Mucosa of descending colon (tissue), 3 donors: Measurements from ENCODE around the gene TFDP2. TPM values are rescaled to one million over a fixed set of nuclear protein-coding genes. Genes with fewer than 3 reads are reported as not detected.

Experiments used
- ATAC-seq: fragments of 200-7000 bp; cut with Tn5 transposase; one replicate; pipeline ENCODE4 v1.9.1; 2020; ENCODE audit warnings: mild to moderate bottlenecking, moderate library complexity
- DNase-seq, 3 donors: peaks; one replicate each; pipeline ENCODE4 v3.0.0-alpha.2; 2020
- H3K36me3 ChIP-seq: fragments of 200-600 bp; one replicate; pipeline ENCODE4 v1.8.0; 2021; ENCODE audit warnings: low read depth, mild to moderate bottlenecking
- H3K4me1 ChIP-seq: fragments of 200-600 bp; one replicate; pipeline ENCODE4 v1.8.0; 2021; ENCODE audit warnings: low read depth, mild to moderate bottlenecking
- H3K4me3 ChIP-seq: fragments of 200-600 bp; one replicate; pipeline ENCODE4 v1.8.0; 2021; ENCODE audit warnings: mild to moderate bottlenecking
- H3K9me3 ChIP-seq: fragments of 200-600 bp; one replicate; pipeline ENCODE4 v1.8.0; 2021; ENCODE audit warnings: mild to moderate bottlenecking
- CTCF ChIP-seq: fragments of 200-600 bp; IDR thresholded peaks from one replicate; pipeline ENCODE4 v1.8.0; 2022; ENCODE audit warnings: antibody characterized with exemption, mild to moderate bottlenecking
- intact Hi-C, 2 donors: fragments of 100-400 bp; cut with DNase I in 1 of 2; cut with micrococcal nuclease in 1 of 2; formaldehyde crosslinking; loops; one replicate each; pipeline versions ENCODE4 v1.11.0 to v1.11.1; 2022; cut with DNase I, micrococcal nuclease
- total RNA-seq, 3 donors: library from RNA; stranded (reverse); fragmentation: NEBNext Ultra II Directional in 2 of 3; extraction: Animal tissue kit (Norgen Biotek cat#: 25700) in 2 of 3; gene quantifications; one replicate each; pipeline versions ENCODE4 v1.2.1 to v1.2.4, GENCODE V29; 2021 to 2023
- donor health status: DM: no; HTN: no; CAD: no; lungs with moderate emphysema.
- donor health status: DM: no; HTN: no; CAD: no.
- donor health status: DM: no; HTN: yes; CAD: no.

TFDP2 gene
- total RNA-seq, 3 donors from 2014 or later = 45.1 to 61.4 (median 54.8) TPM

- Histone ChIP-seq H3K36me3 (no peaks in the 10 kb centered on the region), H3K9me3 (no peaks in the 10 kb centered on the region), H3K4me3 (no peak overlapping the region), H3K4me1 (no peaks in the 10 kb centered on the region)
- intact Hi-C loops = no loop called here
- no peak for DNase-seq
- no peak for TF ChIP-seq CTCF
- ATAC-seq = no peak
Observed at GRCh38 chr3:142031575-142031974, 117.8 kb downstream of the TFDP2 start.

DNA sequence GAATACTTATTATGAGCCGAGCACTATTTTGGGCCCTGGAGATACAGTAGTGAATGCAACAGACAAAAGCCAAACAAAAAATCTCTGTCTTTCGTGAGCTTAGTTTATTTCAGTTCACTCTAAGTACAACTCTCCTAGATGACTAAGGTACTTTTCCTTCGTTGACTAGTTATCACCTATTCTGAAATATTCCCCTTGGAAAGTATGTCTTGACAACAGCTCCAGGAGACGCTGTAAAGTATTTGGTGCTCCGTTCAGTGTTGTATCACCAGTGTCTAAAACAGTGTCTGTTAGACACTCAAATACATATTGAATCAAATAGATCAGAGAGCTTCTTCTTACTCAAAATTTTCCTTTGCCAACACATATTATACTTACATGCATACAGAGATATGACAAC lies 119.6 kb downstream of the TFDP2 start:
- H3K4me1 ChIP-seq = no peaks in the 10 kb centered on the region
- intact Hi-C loops = no loop called here
- TF ChIP-seq CTCF = no peak
- no peaks in the 10 kb centered on the region for H3K9me3 ChIP-seq
- no peaks in the 10 kb centered on the region for H3K36me3 ChIP-seq
- ATAC-seq = no peak
- no peak overlapping the region for H3K4me3 ChIP-seq
- DNase-seq = no peak

DNA sequence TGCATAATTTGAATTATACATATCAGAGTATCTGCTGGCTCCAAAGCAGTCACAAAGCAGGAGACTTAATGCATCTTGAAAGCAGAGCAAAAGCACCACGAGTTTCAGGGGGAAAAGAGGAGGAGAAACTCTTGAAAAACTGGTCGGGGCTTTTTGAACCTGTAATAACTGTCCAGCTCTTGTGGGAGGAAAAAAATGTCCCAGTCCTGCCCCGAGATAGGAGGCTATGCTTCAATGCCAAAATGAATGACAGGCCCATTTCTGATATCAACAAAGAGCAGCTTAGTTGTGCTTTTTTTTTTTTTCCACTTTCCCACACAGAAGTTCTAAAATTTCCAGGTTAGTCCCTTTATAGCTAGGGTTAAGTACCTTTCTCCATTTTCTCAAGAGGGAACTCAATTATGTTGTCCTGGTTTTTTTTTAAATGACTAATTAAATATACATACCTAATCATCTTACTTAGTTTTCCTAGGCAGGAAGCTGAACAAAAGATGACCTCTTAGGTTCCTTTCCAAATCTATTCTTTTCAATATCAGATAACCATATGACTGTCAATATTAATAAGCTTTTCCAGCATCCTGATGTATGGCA lies 120.2 kb downstream of the TFDP2 start:
- DNase-seq (no peak), ATAC-seq (no peak)
- TF ChIP-seq CTCF = no peak
- Histone ChIP-seq H3K4me3 (no peak overlapping the region), H3K36me3 (no peaks in the 10 kb centered on the region), H3K9me3 (no peaks in the 10 kb centered on the region), H3K4me1 (no peaks in the 10 kb centered on the region)
- intact Hi-C loops = no loop called here

DNA sequence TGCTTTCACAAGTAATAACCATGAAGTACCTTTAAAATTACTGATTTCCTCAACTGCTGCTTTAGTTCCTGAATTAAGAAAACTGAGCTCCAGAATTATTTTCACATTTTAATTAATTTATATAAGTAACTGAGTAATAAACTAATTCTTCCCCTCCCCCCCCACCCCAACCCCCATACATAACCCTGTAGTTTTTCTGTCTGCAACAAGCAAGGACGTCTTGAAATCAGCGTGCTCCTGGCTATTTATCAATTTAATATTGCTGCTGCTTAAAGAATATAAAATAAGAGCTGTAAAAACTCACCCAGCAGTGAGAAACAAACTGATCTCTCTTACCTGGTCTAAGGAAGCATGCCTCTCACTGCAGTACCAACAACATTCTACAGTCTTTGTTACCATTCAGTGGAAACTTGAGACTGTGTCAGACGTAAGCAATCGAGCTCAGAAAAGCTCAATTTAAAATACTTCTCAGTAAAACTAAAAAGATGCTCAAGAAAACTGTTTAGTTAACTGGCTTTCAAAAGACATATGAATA lies 121.0 kb downstream of the TFDP2 start:
- ATAC-seq = peak; percentile 85
- Histone ChIP-seq H3K4me3 (no peak overlapping the region), H3K9me3 (no peaks in the 10 kb centered on the region), H3K4me1 (no peaks in the 10 kb centered on the region), H3K36me3 (no peaks in the 10 kb centered on the region)
- intact Hi-C loops = no loop called here
- peak in 1 of 3 donors; percentile 73 for DNase-seq
- TF ChIP-seq CTCF = no peak

GRCh38 chr3:142027735-142028134 lies 121.6 kb downstream of the TFDP2 start:
- H3K4me3 ChIP-seq = no peak overlapping the region
- TF ChIP-seq CTCF = no peak
- no peaks in the 10 kb centered on the region for H3K9me3 ChIP-seq
- peak in 1 of 3 donors; percentile 55 for DNase-seq
- H3K4me1 ChIP-seq = no peaks in the 10 kb centered on the region
- H3K36me3 ChIP-seq = no peaks in the 10 kb centered on the region
- ATAC-seq = peak; percentile 94
- intact Hi-C loops = no loop called here
